GM12801 (cell line): Measurements from ENCODE around the gene SAMD1.

Source experiments
- TF ChIP-seq, protein P1 (sequence below): IDR thresholded peaks from one replicate; pipeline ENCODE4 v1.5.1; 2011; ENCODE audit warnings: control low read depth; ENCODE audit not compliant: insufficient read length; ENCODE audit errors: extremely low read depth

SAMD1 gene

DNA sequence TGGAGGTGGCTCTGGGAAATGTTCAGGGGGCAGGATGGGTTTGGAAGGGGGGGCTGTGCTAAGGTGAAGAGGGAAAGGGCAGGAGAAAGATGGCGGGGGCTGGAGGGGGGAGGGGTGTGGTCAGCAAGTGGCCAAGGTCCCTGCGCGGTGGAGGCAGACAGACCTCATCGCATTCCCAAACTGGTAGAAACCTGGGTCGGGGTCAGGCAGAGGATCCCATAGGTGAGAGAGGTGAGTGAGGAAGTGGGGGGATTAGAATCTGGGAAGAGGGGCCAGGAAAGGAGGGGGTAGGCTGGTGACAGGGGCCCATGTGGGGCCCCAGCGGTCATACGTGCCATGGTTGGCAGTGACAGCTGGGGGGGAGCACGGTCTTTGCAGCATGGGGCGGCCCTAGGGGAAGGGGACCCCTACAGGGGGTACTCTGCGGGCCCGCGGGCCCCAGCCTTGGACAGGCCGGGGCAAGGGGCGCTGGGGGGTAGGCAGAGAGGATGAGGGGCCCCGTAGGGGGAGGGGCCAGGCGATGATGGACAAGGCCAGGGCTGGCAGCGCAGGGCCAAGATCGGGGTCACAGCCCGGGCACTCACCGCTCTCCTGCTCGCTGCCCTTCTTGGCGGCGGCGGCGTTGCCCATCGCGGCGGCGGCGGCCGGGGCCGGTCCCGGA, 26.5 kb upstream of the SAMD1 start:
- TF ChIP-seq, protein P1, sequence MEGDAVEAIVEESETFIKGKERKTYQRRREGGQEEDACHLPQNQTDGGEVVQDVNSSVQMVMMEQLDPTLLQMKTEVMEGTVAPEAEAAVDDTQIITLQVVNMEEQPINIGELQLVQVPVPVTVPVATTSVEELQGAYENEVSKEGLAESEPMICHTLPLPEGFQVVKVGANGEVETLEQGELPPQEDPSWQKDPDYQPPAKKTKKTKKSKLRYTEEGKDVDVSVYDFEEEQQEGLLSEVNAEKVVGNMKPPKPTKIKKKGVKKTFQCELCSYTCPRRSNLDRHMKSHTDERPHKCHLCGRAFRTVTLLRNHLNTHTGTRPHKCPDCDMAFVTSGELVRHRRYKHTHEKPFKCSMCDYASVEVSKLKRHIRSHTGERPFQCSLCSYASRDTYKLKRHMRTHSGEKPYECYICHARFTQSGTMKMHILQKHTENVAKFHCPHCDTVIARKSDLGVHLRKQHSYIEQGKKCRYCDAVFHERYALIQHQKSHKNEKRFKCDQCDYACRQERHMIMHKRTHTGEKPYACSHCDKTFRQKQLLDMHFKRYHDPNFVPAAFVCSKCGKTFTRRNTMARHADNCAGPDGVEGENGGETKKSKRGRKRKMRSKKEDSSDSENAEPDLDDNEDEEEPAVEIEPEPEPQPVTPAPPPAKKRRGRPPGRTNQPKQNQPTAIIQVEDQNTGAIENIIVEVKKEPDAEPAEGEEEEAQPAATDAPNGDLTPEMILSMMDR = no peak

DNA sequence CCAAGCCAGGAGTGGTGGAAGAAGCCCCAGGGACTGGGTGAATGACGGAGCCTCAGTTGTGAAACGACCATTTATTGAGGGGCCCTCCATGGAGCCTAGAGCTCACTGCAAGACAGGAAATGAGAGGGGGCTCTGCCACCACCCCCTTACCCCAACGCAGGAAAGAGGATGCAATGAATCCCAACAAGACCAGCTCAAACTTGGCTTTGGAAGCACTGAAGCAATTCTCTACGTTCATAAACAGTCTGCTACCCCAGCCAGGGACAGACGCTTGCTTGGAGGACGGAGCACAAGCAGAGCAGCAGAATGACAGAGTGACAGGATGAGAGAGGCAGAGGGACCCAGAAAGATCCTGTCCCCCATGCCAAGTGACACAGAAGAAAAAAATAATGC, 26.0 kb upstream of the SAMD1 start:
- TF ChIP-seq, protein P1 = no peak

- TF ChIP-seq, protein P1 = no peak
Measured at GRCh38 chr19:14115756-14116155, 25.2 kb upstream of the SAMD1 start.

DNA sequence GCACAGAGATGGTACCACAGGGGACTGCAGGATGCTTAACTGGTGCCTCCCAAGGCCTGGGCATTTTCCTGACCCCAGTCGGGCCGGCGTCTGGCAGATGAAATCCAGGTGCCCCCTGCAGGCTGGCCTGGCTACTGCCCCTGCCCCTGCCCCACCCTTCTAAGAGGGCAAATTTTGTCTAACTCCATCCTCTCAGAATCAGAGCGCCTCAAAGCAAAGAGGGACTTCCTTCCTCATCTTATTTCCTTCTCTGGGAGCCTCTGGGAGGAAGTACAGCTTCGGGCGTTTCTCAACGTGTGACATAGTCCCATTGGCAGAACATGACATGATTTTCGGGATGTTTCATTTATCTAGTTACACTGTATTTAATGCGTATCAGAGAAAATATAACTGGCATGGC, 24.3 kb upstream of the SAMD1 start:
- TF ChIP-seq, protein P1 = no peak

- TF ChIP-seq, protein P1 = no peak
Measured at GRCh38 chr19:14114439-14114838, 23.9 kb upstream of the SAMD1 start.

DNA sequence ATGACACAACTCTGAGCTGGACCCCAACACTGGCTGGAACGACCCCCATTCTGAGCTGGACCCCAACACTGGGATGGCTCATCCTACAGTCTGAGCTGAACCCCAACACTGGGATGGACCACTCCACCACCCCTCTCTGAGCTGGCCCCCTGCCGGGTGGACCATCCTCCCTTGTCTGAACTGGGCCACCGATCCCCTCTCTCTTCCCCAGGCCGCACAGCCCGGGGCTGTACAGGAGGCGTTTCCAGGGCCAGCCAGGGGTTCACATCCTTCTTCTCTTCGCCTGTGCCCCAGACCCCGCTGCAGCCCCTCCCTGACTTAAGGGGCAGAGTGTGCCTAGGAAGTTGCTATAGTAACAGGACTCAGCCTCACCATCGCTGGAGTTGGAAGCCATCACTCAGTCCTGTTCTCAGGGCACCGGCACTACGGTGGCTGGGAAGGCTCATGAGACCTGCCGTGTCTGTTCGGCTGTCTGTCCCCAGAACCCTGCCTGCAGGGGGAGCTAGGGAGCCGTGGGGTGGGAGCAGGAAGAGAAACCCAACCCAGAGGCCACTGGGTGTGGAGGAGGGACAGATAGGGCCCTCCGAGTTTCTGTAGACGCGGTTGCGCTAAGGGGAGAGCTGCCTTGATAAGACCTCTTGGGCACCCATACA, 23.3 kb upstream of the SAMD1 start:
- TF ChIP-seq, protein P1 = no peak

- TF ChIP-seq, protein P1 = no peak
Measured at GRCh38 chr19:14112809-14113385, 22.3 kb upstream of the SAMD1 start.
